Choroid plexus epithelial cell (primary cell): ENCODE results near the gene MFAP1.

Experiments used
- DNase-seq: peaks from one replicate; pipeline ENCODE4 v3.0.0-alpha.2; 2010; ENCODE audit warnings: low read depth
- H3K4me3 ChIP-seq: 2 replicates; pipeline ENCODE4 v1.5.1; 2011; ENCODE audit warnings: low read depth, mild to moderate bottlenecking, control low read depth, low read length, moderate library complexity
- TF ChIP-seq, protein P1 (sequence below): conservative IDR thresholded peaks from 2 replicates; pipeline ENCODE4 v1.5.1; 2011; ENCODE audit warnings: low read depth, mild to moderate bottlenecking, control low read depth, inconsistent platforms, low read length, moderate library complexity

Gene MFAP1

DNA sequence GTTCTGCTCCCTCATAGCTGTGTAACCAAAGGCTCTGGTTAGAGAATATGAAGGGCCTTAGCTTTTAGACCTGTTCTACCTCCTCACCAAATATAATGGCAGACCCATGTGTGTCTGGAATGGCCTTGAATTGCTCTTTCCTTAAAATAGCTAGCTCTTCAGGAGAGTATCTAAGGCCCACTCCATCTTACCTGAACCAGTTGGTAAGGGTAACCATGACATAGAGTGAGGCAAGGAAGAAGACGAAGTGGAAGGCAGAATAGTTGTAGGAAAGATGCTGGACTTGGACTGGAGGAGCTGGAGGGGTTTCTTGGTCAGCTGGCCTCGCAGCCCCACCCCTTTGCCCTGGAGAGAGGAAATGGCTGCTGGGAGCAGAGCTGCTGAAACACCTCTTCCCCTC lies 29.3 kb downstream of the MFAP1 start:
- TF ChIP-seq, protein P1, sequence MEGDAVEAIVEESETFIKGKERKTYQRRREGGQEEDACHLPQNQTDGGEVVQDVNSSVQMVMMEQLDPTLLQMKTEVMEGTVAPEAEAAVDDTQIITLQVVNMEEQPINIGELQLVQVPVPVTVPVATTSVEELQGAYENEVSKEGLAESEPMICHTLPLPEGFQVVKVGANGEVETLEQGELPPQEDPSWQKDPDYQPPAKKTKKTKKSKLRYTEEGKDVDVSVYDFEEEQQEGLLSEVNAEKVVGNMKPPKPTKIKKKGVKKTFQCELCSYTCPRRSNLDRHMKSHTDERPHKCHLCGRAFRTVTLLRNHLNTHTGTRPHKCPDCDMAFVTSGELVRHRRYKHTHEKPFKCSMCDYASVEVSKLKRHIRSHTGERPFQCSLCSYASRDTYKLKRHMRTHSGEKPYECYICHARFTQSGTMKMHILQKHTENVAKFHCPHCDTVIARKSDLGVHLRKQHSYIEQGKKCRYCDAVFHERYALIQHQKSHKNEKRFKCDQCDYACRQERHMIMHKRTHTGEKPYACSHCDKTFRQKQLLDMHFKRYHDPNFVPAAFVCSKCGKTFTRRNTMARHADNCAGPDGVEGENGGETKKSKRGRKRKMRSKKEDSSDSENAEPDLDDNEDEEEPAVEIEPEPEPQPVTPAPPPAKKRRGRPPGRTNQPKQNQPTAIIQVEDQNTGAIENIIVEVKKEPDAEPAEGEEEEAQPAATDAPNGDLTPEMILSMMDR = no peak

DNA sequence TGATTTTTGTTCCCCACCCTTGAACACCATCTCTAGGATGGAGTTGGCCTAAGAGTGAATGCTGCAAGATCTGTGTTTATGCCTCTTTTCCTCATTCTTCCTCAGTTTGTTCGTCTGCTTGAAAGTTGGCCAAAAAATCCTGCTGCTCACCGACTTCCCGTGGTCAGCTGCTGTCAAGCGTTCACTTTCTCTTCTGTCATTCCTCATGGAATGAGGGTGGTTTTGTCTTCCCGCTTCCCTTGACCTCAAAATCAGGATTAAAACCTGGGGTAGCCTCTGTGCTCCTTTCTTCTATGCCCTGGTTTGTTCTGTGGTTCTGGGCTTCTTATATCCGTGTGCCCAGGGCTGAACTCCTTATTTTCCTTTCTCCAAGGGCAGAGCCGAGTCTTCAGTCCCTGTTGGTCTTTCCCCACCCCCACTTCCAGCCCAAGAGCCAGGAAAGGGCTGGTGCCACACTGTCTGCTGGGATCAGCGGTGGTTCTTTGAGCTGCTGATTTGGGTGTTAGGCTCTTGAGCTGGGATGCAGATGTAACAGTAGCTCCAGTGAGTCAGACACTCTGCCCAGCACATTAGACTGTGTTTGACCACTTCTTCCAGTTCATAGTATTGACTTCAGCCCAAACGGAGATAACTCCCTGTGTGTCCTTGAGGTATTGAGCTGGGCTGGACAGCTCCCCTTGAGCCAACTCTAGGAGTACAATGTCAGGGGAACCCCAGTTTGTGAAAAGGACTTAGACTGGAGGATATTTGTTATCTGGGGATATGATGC lies 30.0 kb downstream of the MFAP1 start:
- peak; percentile 56 for DNase-seq
- H3K4me3 ChIP-seq = no peak overlapping the region
- TF ChIP-seq, protein P1 = no peak

More for the DNA sequence above, 29.3 kb downstream of the MFAP1 start:
- H3K4me3 ChIP-seq = no peak overlapping the region
- DNase-seq = no peak

DNA sequence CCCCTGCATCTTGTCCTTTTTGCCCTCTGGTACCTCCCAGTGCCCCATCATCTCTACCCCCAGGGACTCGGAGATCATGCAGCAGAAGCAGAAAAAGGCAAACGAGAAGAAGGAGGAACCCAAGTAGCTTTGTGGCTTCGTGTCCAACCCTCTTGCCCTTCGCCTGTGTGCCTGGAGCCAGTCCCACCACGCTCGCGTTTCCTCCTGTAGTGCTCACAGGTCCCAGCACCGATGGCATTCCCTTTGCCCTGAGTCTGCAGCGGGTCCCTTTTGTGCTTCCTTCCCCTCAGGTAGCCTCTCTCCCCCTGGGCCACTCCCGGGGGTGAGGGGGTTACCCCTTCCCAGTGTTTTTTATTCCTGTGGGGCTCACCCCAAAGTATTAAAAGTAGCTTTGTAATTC lies 30.8 kb downstream of the MFAP1 start:
- TF ChIP-seq, protein P1 = no peak
- no peak for DNase-seq
- H3K4me3 ChIP-seq = peak overlapping the region; percentile 99

DNA sequence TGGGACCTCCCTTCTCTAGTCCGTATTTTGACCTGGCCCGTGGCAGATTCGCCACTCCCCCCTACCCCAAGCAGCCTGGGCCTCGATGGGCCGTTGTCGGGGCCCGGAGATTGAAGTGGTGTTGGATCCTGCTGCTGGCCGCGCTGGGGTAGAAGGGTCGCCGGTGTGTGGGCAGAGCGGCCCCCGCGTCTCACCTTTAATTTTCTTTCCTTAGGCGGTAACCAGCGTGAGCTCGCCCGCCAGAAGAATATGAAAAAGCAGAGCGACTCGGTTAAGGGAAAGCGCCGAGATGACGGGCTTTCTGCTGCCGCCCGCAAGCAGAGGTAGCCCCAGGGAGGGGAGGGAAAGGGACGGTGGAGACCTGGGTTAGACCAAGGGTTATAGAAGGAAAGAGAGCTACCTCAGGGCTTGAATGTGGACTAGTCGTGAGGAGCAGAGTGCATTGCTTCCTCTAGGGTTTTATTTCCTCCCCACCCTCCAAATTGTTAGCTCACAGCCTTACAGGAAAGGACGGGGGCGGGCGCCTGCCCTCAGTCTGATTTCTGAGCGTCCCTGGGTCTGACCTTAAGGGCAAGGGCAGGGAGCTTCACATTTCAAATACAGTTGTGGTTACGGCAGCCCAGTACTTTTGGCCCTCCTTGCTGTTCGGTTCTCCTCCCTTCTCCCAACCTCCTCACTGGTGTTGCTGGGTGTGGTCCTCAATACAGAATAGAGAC lies 31.6 kb downstream of the MFAP1 start:
- TF ChIP-seq, protein P1 = peak; percentile 40
- peak; percentile 51 for DNase-seq

DNA sequence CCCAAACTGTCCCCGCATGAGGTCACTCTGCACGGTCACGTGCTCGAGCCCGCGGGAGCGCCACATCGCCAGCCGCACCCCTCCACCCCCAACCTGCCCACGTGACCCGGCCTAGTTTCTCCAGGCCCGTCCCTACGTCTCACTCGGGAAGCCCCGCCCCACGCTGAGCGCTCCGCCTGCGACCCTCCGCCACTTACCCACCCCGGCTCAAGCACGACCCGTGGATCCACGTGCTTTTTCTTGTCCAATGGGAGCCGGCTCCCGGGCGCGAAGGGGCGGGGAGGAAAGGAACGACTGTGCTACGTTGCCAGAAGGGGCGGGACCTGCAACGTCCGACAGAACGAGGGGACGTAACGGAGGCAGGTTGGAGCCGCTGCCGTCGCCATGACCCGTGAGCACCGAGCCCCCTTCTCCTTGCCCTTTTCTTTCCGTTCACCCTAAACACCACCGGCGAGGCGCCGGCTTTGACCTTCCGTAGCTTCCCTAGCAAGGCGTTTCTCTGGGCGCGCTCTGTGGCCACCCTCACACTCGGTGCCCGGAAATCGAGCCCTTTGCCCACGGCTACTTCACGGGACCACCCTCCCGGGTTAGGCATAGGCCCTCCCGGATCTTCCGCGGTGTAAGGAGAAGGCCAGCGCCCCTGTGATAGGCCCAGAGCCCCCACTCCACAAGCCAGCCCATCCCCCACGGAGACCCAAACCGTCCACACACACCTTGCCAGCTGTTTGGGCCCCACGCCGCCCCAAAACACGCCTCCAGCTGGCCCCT lies 32.3 kb downstream of the MFAP1 start, which contains the start of gene SERF2:
TSS of gene SERF2 (plus strand) at position 328 of the 768 bp plus-strand sequence. CDS start at position 385, 57 bp downstream.
- TF ChIP-seq, protein P1 = no peak
- H3K4me3 ChIP-seq = peak within 1 kb of the TSS; percentile 99
- peak; percentile 100 for DNase-seq

More for the DNA sequence above, 31.6 kb downstream of the MFAP1 start:
- H3K4me3 ChIP-seq = peak overlapping the region; percentile 99

DNA sequence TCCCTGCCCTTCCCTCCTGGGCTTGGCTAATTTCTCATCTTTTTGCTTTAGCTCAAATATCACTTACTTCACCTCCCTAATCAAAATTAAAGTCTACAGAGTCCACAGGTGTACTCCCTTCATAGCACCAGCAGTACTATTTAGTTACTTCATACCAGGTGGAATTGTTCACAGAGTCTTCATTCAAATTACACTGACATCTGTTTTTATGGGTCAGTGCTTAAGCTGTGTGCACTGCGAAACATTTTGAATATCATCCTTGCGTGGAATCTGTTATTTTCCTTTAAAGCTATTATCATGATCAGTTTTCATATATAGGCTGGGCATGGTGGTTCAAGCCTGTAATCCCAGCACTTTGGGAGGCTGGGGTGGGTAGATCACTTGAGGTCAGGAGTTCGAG lies 35.1 kb downstream of the MFAP1 start:
- no peak overlapping the region for H3K4me3 ChIP-seq
- DNase-seq = no peak
- TF ChIP-seq, protein P1 = no peak
